Measurements from ENCODE around the gene EIF4E2. TPM values are rescaled to one million over a fixed set of nuclear protein-coding genes. Genes with fewer than 3 reads are reported as not detected.

Gene EIF4E2
- total RNA-seq, 6 experiments from 2014 or later, result 24.3 to 47.7 (median 42.0) TPM

DNA sequence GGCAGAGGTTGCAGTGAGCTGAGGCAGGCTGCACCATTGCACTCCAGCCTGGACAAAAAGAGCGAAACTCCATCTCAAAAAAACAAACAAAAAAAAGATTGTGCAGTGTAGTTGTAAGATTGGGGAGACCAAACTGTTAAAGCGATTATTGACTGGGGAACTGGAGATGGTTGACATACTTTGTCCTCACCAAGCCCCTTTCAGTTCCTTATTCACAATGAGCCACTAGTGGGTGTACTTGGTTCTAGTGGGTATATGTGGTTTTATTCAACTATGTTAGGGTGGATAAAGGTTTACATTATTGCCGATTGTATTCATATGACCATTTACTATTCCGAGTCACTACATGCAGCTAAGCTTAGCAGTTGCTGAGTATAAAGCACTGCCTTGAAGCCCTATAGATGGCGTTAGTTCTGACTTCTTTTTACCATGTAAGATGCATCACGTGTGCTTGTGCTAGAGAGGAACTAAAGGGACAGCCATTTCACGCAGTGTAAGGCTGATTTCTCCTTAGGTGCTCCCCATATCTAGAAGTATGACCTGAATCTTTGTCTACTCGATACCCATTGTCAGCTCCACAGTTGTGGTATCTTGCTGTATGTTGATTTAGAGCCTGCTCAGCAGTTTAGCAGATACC, 12.1 kb downstream of the EIF4E2 start:
- peak in 1 of 4 donors; percentile 23 for ATAC-seq
- TF ChIP-seq POLR2A (IDR thresholded peaks at IDR 0.05) (no peak), CTCF (IDR thresholded peaks at IDR 0.05) (no peak)

DNA sequence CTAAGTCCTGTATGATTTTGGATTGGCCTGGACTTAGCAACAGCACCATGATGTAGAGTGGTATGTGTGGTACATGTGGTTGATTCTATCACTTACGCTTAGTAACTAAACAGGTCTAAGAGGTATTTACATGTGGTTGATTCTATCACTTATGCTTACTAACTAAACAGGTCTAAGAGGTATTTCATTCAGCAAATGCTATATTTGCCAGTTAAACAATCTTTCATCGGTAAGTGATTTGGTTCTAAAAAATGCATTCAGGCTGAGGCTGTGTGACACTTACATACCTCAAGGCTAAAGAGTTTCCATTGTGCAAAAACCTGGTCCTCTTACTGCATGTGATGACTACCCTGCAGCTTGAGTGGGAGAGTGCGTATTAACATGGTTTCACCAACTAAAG, 13.1 kb downstream of the EIF4E2 start:
- intact Hi-C loops (cut with DNase I), result no loop called here
- peaks cover 0 to 87% (median 40%) of the 10 kb centered on the region in 4 donors for H3K36me3 ChIP-seq
- ATAC-seq, result no peak

More for the DNA sequence above, 12.1 kb downstream of the EIF4E2 start:
- no peak overlapping the region for H3K4me3 ChIP-seq
- intact Hi-C loops (cut with DNase I), result no loop called here
- 75% methylated on average over 4 of the region's 8 CpGs for WGBS (ENCODE audit: insufficient coverage, low coverage, low lambda C conversion rate, missing lambda C conversion rate)
- no peaks in the 10 kb centered on the region for H3K4me1 ChIP-seq
- DNase-seq, result no peak
- H3K36me3 ChIP-seq, result peaks cover 5 to 87% (median 38%) of the 10 kb centered on the region in 4 donors
- no peak overlapping the region for H3K27ac ChIP-seq
- H3K27me3 ChIP-seq, result no peaks in the 10 kb centered on the region
- no peaks in the 10 kb centered on the region for H3K9me3 ChIP-seq

DNA sequence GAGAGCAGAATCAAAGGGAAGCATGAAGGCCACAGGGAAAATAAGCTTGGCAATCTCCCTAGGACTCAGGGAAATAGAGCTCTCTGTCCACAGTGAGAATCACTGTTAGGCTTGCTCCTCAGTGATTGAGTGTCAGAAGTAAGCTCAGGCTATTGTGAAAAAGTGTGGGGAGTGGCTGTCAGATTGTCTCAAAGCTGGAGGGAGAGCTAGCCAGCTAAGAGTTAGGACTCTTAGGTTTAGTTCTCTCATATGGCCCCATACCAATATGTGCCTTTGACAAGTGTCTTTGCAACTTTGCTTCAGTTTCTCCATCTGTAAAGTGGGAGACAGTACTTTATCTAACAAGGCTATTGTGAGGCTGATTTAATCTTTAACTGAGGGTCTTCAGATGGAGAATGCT, 17.2 kb downstream of the EIF4E2 start:
- intact Hi-C loops (cut with DNase I), result no loop called here
- ATAC-seq (no peak), DNase-seq (no peak)
- H3K4me1 ChIP-seq, result peaks cover 0 to 24% (median 8%) of the 10 kb centered on the region in 4 donors
- H3K9me3 ChIP-seq, result no peaks in the 10 kb centered on the region
- peaks cover 7 to 72% (median 40%) of the 10 kb centered on the region in 4 donors for H3K36me3 ChIP-seq
- no peak overlapping the region for H3K27ac ChIP-seq
- TF ChIP-seq CTCF (IDR thresholded peaks at IDR 0.05), result no peak
- no peak for TF ChIP-seq POLR2A (IDR thresholded peaks at IDR 0.05)
- H3K4me3 ChIP-seq, result no peak overlapping the region
- H3K27me3 ChIP-seq, result no peaks in the 10 kb centered on the region

More for the DNA sequence above, 13.1 kb downstream of the EIF4E2 start:
- Histone ChIP-seq H3K27me3 (no peaks in the 10 kb centered on the region), H3K4me1 (no peaks in the 10 kb centered on the region), H3K27ac (no peak overlapping the region), H3K4me3 (no peak overlapping the region), H3K9me3 (no peaks in the 10 kb centered on the region)
- 33% methylated on average over 3 of the region's 3 CpGs for WGBS (ENCODE audit: insufficient coverage, low coverage, low lambda C conversion rate, missing lambda C conversion rate)
- DNase-seq, result no peak
- TF ChIP-seq CTCF (IDR thresholded peaks at IDR 0.05), result no peak
- TF ChIP-seq POLR2A (IDR thresholded peaks at IDR 0.05), result no peak

DNA sequence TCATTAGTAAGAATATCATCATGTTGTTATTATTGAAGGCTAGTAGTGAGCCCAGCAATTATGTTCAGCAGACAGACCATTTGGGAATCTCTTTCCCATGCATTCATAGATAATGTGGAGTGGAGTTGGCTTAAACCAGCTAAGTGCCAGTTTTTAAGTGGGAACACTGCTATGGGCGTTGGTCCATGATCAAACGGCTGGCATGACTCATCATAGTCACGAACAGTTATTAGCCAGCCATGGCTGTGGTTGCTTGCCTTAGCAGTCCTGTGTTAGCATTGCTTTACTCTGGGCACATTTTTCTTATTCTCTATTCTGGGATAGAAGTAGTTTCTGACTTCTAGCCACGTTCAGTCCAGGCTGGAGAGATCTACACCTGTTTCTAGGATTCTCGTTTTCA, 17.7 kb downstream of the EIF4E2 start:
- DNase-seq, result no peak
- intact Hi-C loops (cut with DNase I), result no loop called here
- no peaks in the 10 kb centered on the region for H3K27me3 ChIP-seq
- WGBS (ENCODE audit: insufficient coverage, low coverage, low lambda C conversion rate, missing lambda C conversion rate), result 67% methylated on average over 5 of the region's 5 CpGs
- no peak overlapping the region for H3K27ac ChIP-seq
- peaks cover 7 to 68% (median 38%) of the 10 kb centered on the region in 4 donors for H3K36me3 ChIP-seq
- TF ChIP-seq CTCF (IDR thresholded peaks at IDR 0.05), result no peak
- no peak for TF ChIP-seq POLR2A (IDR thresholded peaks at IDR 0.05)
- H3K4me3 ChIP-seq, result no peak overlapping the region
- ATAC-seq, result peak in 1 of 4 donors; percentile 23
- H3K9me3 ChIP-seq, result no peaks in the 10 kb centered on the region
- peaks cover 0 to 28% (median 10%) of the 10 kb centered on the region in 4 donors for H3K4me1 ChIP-seq

Measured in right lobe of liver (tissue), 6 donors.